GM12891 (cell line): ENCODE data around the gene ALG1L2.
"Not testable (repeated sequence)": the region's sequence is repeated elsewhere in the genome, so short reads cannot be mapped to it uniquely, and the experiment has no call there.

ENCODE experiments used
- POLR2A ChIP-seq: IDR thresholded peaks from 2 replicates; pipeline ENCODE4 v1.6.1; 2011; ENCODE audit warnings: low read depth, low read length, control low read depth
- POLR2AphosphoS5 ChIP-seq: IDR thresholded peaks from 2 replicates; pipeline ENCODE4 v1.6.1; 2011; ENCODE audit warnings: low read depth, low read length, control low read depth
- SPI1 ChIP-seq: IDR thresholded peaks from 2 replicates; pipeline ENCODE4 v1.6.1; 2011; ENCODE audit warnings: low read depth, low read length, control low read depth
- TAF1 ChIP-seq: IDR thresholded peaks from 2 replicates; pipeline ENCODE4 v1.6.1; 2011; ENCODE audit warnings: low read depth, low read length, control low read depth

DNA sequence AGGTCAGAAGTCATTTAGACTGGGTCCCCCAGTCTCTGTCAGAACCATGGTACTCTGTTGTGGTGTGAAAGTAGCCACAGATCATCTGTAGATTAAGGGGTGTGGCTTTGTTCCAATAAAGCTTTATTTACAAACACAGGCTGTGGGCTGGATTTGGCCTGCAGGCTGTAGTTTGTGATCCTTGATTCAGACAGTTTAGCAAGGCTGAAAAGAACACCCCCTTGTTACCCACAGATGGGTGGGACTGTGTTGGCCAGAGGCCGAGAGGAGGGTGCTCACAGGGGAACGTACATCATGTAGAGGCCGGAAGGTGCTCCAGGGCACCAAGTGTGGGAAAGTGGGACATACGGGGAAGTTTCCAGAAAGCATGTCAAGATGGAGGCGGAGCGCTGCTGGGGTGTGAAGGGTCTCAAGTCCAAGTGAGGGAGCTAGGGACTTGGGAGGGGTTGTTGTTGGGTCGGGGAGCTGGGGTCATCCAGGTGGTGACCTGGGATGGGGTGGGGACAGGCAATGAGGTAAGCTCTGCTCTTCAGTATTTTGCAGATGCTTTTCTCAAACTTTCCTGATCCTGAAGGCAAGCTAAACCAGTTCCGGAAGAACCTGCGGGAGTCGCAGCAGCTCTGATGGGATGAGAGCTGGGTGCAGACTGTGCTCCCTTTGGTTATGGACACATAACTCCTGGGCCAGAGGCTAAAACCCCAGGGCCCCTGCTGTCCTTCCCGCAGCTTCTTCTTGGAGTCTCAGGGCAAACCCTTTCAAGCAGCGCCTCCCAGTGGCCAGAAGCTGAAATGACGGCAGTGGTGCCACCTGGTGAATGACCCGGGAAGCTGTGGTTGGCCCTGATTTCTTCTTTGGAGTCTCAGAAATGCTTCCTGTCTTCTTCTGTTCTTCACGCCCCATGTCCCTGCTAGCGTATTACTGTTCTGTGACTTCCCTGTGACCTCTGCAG, 16.3 kb downstream of the ALG1L2 start:
- TF ChIP-seq POLR2AphosphoS5, POLR2A, SPI1, TAF1: not testable (repeated sequence)
